Neural cell (in vitro differentiated cells): ENCODE data around the gene CACNA1S. TPM values are rescaled to one million over a fixed set of nuclear protein-coding genes. Genes with fewer than 3 reads are reported as not detected.

ENCODE experiments used
- H2AFZ ChIP-seq: fragments of 200-600, 300-800 bp; sonication (generic), shearing (Covaris generic); 2 replicates; pipeline ENCODE4 v1.6.0; 2014; ENCODE audit warnings: low read depth, mild to moderate bottlenecking, antibody characterized with exemption, low read length, moderate library complexity
- H3F3A ChIP-seq: fragments of 200-600 bp; shearing (Covaris generic); 2 replicates; pipeline ENCODE4 v1.6.1; 2016; ENCODE audit warnings: mild to moderate bottlenecking, moderate library complexity, mixed read lengths, antibody characterized with exemption, low read length; ENCODE audit not compliant: insufficient read depth, poor library complexity, severe bottlenecking
- H3K27ac ChIP-seq: fragments of 200-600, 300-800 bp; sonication (generic), shearing (Covaris generic); 2 replicates; pipeline ENCODE4 v1.5.1; 2014; ENCODE audit warnings: mild to moderate bottlenecking, low read length, moderate library complexity
- H3K27me3 ChIP-seq: fragments of 300-800, 200-600 bp; sonication (generic), shearing (Covaris generic); 2 replicates; pipeline ENCODE4 v1.6.0; 2014; ENCODE audit warnings: mild to moderate bottlenecking, low read depth, low read length, moderate library complexity; ENCODE audit not compliant: insufficient read depth
- H3K36me3 ChIP-seq: fragments of 300-800, 200-600 bp; sonication (generic), shearing (Covaris generic); 2 replicates; pipeline ENCODE4 v1.5.1; 2014; ENCODE audit warnings: mild to moderate bottlenecking, antibody characterized with exemption, low read length, moderate library complexity; ENCODE audit not compliant: insufficient read depth
- H3K4me2 ChIP-seq: fragments of 300-800, 200-600 bp; sonication (generic), shearing (Covaris generic); 2 replicates; pipeline ENCODE4 v1.6.0; 2014; ENCODE audit warnings: mild to moderate bottlenecking, low read length
- H3K4me3 ChIP-seq: fragments of 300-800, 200-600 bp; sonication (generic), shearing (Covaris generic); 2 replicates; pipeline ENCODE4 v1.5.1; 2014; ENCODE audit warnings: mild to moderate bottlenecking, low read length, moderate library complexity
- H3K79me2 ChIP-seq: fragments of 200-600 bp; shearing (Covaris generic); replicated peaks from 2 replicates; pipeline ENCODE4 v1.6.0; 2014; ENCODE audit warnings: mild to moderate bottlenecking, low read length, moderate library complexity; ENCODE audit not compliant: insufficient read depth
- H3K9ac ChIP-seq: fragments of 300-800, 200-600 bp; sonication (generic), shearing (Covaris generic); 2 replicates; pipeline ENCODE4 v1.6.1; 2016; ENCODE audit warnings: mild to moderate bottlenecking, low read length, mixed read lengths
- H3K9me2 ChIP-seq: fragments of 200-600 bp; shearing (Covaris generic); 2 replicates; pipeline ENCODE4 v1.6.1; 2016; ENCODE audit warnings: mild to moderate bottlenecking, low read length, mixed read lengths; ENCODE audit not compliant: insufficient read depth
- H3K9me3 ChIP-seq: fragments of 200-600, 300-800 bp; sonication (generic), shearing (Covaris generic); 2 replicates; pipeline ENCODE4 v1.6.1; 2016; ENCODE audit warnings: mild to moderate bottlenecking, mixed run types, low read length, moderate library complexity, mixed read lengths
- H4K20me1 ChIP-seq: fragments of 200-600 bp; shearing (Covaris generic); 2 replicates; pipeline ENCODE4 v1.6.1; 2016; ENCODE audit warnings: mild to moderate bottlenecking, mixed run types; ENCODE audit not compliant: insufficient read depth
- EP300 ChIP-seq: fragments of 450-650 bp; conservative IDR thresholded peaks from 2 replicates; pipeline ENCODE4 v1.6.1; 2014; ENCODE audit warnings: antibody characterized with exemption, mild to moderate bottlenecking, moderate library complexity; ENCODE audit not compliant: poor library complexity, severe bottlenecking
- EZH2 ChIP-seq: fragments of 200-600, 300-800 bp; shearing (Covaris generic), sonication (generic); IDR thresholded peaks from 2 replicates; pipeline ENCODE4 v1.6.1; 2014; ENCODE audit warnings: antibody characterized with exemption, low read length, borderline replicate concordance, mild to moderate bottlenecking; ENCODE audit not compliant: insufficient read depth, poor library complexity, severe bottlenecking
- MXI1 ChIP-seq: fragments of 450-650 bp; conservative IDR thresholded peaks from 2 replicates; pipeline ENCODE4 v1.6.1; 2014; ENCODE audit warnings: antibody characterized with exemption, mild to moderate bottlenecking; ENCODE audit not compliant: poor library complexity, severe bottlenecking
- POLR2AphosphoS5 ChIP-seq: IDR thresholded peaks from 2 replicates; pipeline ENCODE4 v1.6.1; 2012
- RAD21 ChIP-seq: fragments of 450-650 bp; conservative IDR thresholded peaks from 2 replicates; pipeline ENCODE4 v1.6.1; 2014; ENCODE audit warnings: antibody characterized with exemption, mild to moderate bottlenecking, moderate library complexity
- SMC3 ChIP-seq: fragments of 450-650 bp; conservative IDR thresholded peaks from 2 replicates; pipeline ENCODE4 v1.6.1; 2014; ENCODE audit warnings: antibody characterized with exemption, mild to moderate bottlenecking, moderate library complexity; ENCODE audit not compliant: poor library complexity
- TAF1 ChIP-seq: IDR thresholded peaks from 2 replicates; pipeline ENCODE4 v1.6.1; 2012; ENCODE audit warnings: low read depth
- polyA plus RNA-seq: library from polyadenylated mRNA; depleted of rRNA; stranded (reverse); fragments of >200 nt; gene quantifications from 2 replicates; pipeline ENCODE4 v1.2.3, GENCODE V29; 2014
- TF ChIP-seq, protein P1 (sequence below): fragments of 450-650 bp; IDR thresholded peaks from 2 replicates; pipeline ENCODE4 v1.5.1; 2014; ENCODE audit warnings: antibody characterized with exemption, mild to moderate bottlenecking, moderate library complexity; ENCODE audit not compliant: poor library complexity, severe bottlenecking
- TF ChIP-seq, protein P2 (sequence below): IDR thresholded peaks from 2 replicates; pipeline ENCODE4 v1.6.1; 2012; ENCODE audit warnings: borderline replicate concordance

The CACNA1S gene
- polyA plus RNA-seq, 1 donor from 2014 or later, result 0.05 TPM

DNA sequence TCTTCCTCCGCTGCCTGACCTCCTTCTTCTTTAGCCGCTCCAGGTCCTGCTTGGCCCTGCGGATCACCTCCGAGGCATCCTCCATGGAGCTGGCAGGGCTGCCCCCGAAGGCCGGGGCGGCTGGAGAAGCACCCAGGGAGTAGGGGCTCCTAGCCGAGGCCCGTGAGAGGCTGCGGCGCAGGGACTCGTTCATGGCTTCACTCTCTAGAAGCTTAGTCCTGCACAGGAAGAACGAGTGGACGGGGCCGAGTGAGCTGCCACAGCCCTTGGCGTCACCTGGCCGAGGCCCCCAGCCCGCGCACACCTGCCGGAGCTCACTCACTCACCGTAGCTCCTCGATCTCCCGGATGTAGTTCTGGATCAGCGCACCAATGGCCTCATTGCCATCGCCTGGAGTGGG lies 111.8 kb downstream of the CACNA1S start:
- Histone ChIP-seq H3K27me3 (no peaks in the 10 kb centered on the region), H3K9ac (no peak overlapping the region), H3K9me2 (no peaks in the 10 kb centered on the region), H4K20me1 (no peaks in the 10 kb centered on the region), H2AFZ (no peak overlapping the region), H3K4me2 (no peak overlapping the region), H3K79me2 (no peaks in the 10 kb centered on the region), H3K4me3 (no peak overlapping the region), H3K36me3 (peaks cover 24% of the 10 kb centered on the region), H3F3A (no peaks in the 10 kb centered on the region), H3K27ac (no peak overlapping the region), H3K9me3 (no peaks in the 10 kb centered on the region)
- no peak for TF ChIP-seq MXI1
- TF ChIP-seq RAD21, result no peak

DNA sequence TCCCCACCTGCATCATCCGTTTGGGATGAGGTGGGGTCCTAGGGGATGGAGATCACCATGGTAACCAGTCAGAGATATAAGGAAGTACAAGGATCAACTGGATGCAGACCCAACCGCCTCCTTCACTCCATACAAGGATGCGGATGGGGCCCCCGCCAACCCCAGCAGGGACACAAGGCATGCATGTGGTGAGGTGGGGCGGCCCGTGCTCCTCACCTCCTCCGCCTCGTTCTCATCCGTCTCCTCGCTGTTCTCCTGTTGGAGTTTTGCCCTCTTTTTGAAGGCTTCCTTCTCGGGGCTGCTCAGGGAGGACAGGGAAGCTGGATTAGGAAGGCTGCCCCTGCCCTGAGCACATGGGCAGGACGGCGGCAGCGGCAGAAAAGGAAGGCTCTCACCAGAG lies 112.6 kb downstream of the CACNA1S start:
- Histone ChIP-seq H3K9ac (no peak overlapping the region), H3K79me2 (no peaks in the 10 kb centered on the region), H3K27ac (no peak overlapping the region), H3K27me3 (no peaks in the 10 kb centered on the region), H4K20me1 (peaks cover 5% of the 10 kb centered on the region), H3K36me3 (peaks cover 18% of the 10 kb centered on the region), H3K4me3 (no peak overlapping the region), H3K4me2 (no peak overlapping the region), H3K9me2 (no peaks in the 10 kb centered on the region), H2AFZ (no peak overlapping the region), H3K9me3 (no peaks in the 10 kb centered on the region), H3F3A (no peaks in the 10 kb centered on the region)
- TF ChIP-seq, protein P1, sequence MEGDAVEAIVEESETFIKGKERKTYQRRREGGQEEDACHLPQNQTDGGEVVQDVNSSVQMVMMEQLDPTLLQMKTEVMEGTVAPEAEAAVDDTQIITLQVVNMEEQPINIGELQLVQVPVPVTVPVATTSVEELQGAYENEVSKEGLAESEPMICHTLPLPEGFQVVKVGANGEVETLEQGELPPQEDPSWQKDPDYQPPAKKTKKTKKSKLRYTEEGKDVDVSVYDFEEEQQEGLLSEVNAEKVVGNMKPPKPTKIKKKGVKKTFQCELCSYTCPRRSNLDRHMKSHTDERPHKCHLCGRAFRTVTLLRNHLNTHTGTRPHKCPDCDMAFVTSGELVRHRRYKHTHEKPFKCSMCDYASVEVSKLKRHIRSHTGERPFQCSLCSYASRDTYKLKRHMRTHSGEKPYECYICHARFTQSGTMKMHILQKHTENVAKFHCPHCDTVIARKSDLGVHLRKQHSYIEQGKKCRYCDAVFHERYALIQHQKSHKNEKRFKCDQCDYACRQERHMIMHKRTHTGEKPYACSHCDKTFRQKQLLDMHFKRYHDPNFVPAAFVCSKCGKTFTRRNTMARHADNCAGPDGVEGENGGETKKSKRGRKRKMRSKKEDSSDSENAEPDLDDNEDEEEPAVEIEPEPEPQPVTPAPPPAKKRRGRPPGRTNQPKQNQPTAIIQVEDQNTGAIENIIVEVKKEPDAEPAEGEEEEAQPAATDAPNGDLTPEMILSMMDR, result no peak
- TF ChIP-seq POLR2AphosphoS5, result no peak
- no peak for TF ChIP-seq RAD21
- no peak for TF ChIP-seq TAF1
- no peak for TF ChIP-seq EZH2
- no peak for TF ChIP-seq EP300
- no peak for TF ChIP-seq SMC3
- TF ChIP-seq MXI1, result no peak
- TF ChIP-seq, protein P2, sequence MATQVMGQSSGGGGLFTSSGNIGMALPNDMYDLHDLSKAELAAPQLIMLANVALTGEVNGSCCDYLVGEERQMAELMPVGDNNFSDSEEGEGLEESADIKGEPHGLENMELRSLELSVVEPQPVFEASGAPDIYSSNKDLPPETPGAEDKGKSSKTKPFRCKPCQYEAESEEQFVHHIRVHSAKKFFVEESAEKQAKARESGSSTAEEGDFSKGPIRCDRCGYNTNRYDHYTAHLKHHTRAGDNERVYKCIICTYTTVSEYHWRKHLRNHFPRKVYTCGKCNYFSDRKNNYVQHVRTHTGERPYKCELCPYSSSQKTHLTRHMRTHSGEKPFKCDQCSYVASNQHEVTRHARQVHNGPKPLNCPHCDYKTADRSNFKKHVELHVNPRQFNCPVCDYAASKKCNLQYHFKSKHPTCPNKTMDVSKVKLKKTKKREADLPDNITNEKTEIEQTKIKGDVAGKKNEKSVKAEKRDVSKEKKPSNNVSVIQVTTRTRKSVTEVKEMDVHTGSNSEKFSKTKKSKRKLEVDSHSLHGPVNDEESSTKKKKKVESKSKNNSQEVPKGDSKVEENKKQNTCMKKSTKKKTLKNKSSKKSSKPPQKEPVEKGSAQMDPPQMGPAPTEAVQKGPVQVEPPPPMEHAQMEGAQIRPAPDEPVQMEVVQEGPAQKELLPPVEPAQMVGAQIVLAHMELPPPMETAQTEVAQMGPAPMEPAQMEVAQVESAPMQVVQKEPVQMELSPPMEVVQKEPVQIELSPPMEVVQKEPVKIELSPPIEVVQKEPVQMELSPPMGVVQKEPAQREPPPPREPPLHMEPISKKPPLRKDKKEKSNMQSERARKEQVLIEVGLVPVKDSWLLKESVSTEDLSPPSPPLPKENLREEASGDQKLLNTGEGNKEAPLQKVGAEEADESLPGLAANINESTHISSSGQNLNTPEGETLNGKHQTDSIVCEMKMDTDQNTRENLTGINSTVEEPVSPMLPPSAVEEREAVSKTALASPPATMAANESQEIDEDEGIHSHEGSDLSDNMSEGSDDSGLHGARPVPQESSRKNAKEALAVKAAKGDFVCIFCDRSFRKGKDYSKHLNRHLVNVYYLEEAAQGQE, result no peak

DNA sequence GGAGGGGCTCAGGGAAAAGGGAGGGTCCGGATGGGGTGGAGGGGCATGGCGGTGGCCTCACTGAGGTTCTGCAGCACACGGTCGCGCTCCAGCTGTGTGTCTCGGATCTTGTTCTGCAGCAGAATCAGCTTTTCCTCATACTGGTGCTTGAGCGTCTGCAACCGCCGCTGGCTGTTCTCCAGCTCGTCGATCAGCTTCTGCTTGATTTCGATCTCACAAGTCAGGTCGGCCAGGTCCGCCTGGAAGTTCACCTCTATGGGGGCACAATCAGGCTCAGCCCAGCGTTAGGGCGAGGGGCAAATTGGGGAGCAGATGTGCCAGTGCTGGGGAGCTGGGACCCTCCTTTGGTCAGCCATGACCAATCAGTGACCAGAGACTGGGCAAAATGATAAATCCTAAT lies 113.9 kb downstream of the CACNA1S start:
- peaks cover 11% of the 10 kb centered on the region for H3K36me3 ChIP-seq

More for the DNA sequence above, 113.9 kb downstream of the CACNA1S start:
- Histone ChIP-seq H3K79me2 (no peaks in the 10 kb centered on the region), H3F3A (no peaks in the 10 kb centered on the region), H3K4me3 (no peak overlapping the region), H3K4me2 (no peak overlapping the region), H4K20me1 (peaks cover 5% of the 10 kb centered on the region), H3K9me3 (no peaks in the 10 kb centered on the region), H2AFZ (no peak overlapping the region), H3K27me3 (no peaks in the 10 kb centered on the region), H3K9me2 (no peaks in the 10 kb centered on the region), H3K27ac (no peak overlapping the region), H3K9ac (no peak overlapping the region)
- TF ChIP-seq TAF1 (no peak), SMC3 (no peak), MXI1 (no peak), RAD21 (no peak), EP300 (no peak), EZH2 (no peak), POLR2AphosphoS5 (no peak)
- TF ChIP-seq, protein P2, result no peak
- TF ChIP-seq, protein P1, result no peak
